Gastrocnemius medialis (tissue), 4 donors: Measurements from ENCODE around the gene GPRC6A. TPM values are rescaled to one million over a fixed set of nuclear protein-coding genes. Genes with fewer than 3 reads are reported as not detected.

Experiments used
- ATAC-seq, 2 donors: fragments of 150-250 bp; one replicate each; pipeline ENCODE4 v1.9.1; 2016
- DNase-seq, 2 donors: peaks; one replicate each; pipeline ENCODE4 v3.0.0-alpha.2; 2019
- H3K27ac ChIP-seq, 4 donors: fragments of 200-600 bp; sonication (generic); 1 replicate in 1 of 4; 2 replicates in 3 of 4; pipeline ENCODE4 v1.5.1; 2016 to 2018; ENCODE audit warnings: mild to moderate bottlenecking in 2 of 4, moderate library complexity in 1 of 4
- H3K27me3 ChIP-seq, 3 donors: fragments of 200-600 bp; sonication (generic) in 2 of 3; 1 replicate in 1 of 3; 2 replicates in 2 of 3; pipeline versions ENCODE4 v1.5.1 to v1.6.0; 2016 to 2019; ENCODE audit warnings: mild to moderate bottlenecking in 1 of 3, moderate library complexity in 1 of 3
- H3K36me3 ChIP-seq, 2 donors: fragments of 200-600 bp; sonication (generic) in 1 of 2; one replicate each; pipeline ENCODE4 v1.5.1; 2017 to 2018
- H3K4me1 ChIP-seq, 2 donors: fragments of 200-600 bp; sonication (generic) in 1 of 2; one replicate each; pipeline ENCODE4 v1.5.1; 2016 to 2017; ENCODE audit warnings: mild to moderate bottlenecking in 2 of 2
- H3K4me3 ChIP-seq, 4 donors: fragments of 200-600 bp; sonication (generic) in 3 of 4; 1 replicate in 1 of 4; 2 replicates in 3 of 4; pipeline ENCODE4 v1.5.1; 2016 to 2019; ENCODE audit warnings: mild to moderate bottlenecking in 2 of 4
- H3K9me3 ChIP-seq, 3 donors: fragments of 200-600 bp; sonication (generic) in 2 of 3; 1 replicate in 1 of 3; 2 replicates in 2 of 3; pipeline ENCODE4 v1.5.1; 2016 to 2019
- POLR2A ChIP-seq, 2 donors: fragments of 450-650 bp; IDR thresholded peaks; one replicate each; pipeline ENCODE4 v1.6.1; 2017; ENCODE audit warnings: antibody characterized with exemption in 2 of 2, mild to moderate bottlenecking in 2 of 2, moderate library complexity in 2 of 2
- in situ Hi-C, 4 donors: fragments of 200-750 bp; cut with MboI; loops; one replicate each; pipeline versions ENCODE4 v1.15.0 to v1.8.0; 2017; ENCODE audit warnings: low sequenced_read_pairs in 4 of 4
- intact Hi-C: fragments of 100-400 bp; cut with DNase I; formaldehyde crosslinking; loops from one replicate; pipeline ENCODE4 v1.15.1; 2023; ENCODE audit warnings: low total_unique reads
- total RNA-seq, 4 donors: library from RNA; depleted of rRNA; stranded (reverse); fragments of >200 nt; gene quantifications; one replicate each; pipeline versions ENCODE4 v1.1.0 to v1.2.3, GENCODE V29; 2016
- TF ChIP-seq, protein P1 (sequence below), 5 experiments: fragments of 450-650 bp in 3 of 5; fragments of 200-600 bp in 2 of 5; sonication (generic) in 2 of 5; IDR thresholded peaks in 4 of 5; conservative IDR thresholded peaks in 1 of 5; 1 replicate in 4 of 5; 2 replicates in 1 of 5; pipeline ENCODE4 v1.5.1; 2016 to 2019; ENCODE audit warnings: antibody characterized with exemption in 5 of 5, mild to moderate bottlenecking in 3 of 5, moderate library complexity in 3 of 5

GPRC6A gene
- total RNA-seq: not detected

DNA sequence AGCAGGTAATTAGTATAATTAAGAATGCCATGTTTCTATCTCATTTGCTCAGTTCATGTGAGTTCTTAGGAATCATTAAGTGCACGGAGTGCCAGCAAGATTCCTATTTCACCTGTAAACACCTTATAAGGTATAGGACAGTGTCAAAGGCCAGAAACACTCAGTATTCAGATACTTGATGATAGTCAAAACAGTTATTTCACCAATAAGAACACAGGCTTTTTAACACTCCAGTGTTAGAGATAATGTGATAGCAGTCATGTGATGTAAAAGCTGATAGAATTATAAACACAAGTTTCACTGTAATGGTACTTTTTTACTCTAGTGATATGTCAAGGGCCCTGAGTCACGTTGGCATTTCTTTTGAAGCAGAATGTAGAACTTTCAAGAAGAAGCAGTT, at the start of gene GPRC6A:
Gene GPRC6A, minus strand, starts transcription at position 101 of the 400 bp plus-strand sequence. Its CDS starts 70 bp downstream, at position 31.
- ATAC-seq (no peak), DNase-seq (no peak)
- Histone ChIP-seq H3K9me3 (no peaks in the 10 kb centered on the region), H3K36me3 (no peaks in the 10 kb centered on the region), H3K27ac (no peak within 1 kb of the TSS), H3K4me1 (no peaks in the 10 kb centered on the region), H3K27me3 (no peaks in the 10 kb centered on the region), H3K4me3 (no peak within 1 kb of the TSS)
- in situ Hi-C loops: no loop called here
- no peak for TF ChIP-seq POLR2A (IDR thresholded peaks at IDR 0.05)
- TF ChIP-seq, protein P1, sequence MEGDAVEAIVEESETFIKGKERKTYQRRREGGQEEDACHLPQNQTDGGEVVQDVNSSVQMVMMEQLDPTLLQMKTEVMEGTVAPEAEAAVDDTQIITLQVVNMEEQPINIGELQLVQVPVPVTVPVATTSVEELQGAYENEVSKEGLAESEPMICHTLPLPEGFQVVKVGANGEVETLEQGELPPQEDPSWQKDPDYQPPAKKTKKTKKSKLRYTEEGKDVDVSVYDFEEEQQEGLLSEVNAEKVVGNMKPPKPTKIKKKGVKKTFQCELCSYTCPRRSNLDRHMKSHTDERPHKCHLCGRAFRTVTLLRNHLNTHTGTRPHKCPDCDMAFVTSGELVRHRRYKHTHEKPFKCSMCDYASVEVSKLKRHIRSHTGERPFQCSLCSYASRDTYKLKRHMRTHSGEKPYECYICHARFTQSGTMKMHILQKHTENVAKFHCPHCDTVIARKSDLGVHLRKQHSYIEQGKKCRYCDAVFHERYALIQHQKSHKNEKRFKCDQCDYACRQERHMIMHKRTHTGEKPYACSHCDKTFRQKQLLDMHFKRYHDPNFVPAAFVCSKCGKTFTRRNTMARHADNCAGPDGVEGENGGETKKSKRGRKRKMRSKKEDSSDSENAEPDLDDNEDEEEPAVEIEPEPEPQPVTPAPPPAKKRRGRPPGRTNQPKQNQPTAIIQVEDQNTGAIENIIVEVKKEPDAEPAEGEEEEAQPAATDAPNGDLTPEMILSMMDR (IDR thresholded peaks at IDR 0.05 in 4 of 5, conservative IDR thresholded peaks at IDR 0.05 in 1 of 5): no peak
- intact Hi-C loops: no loop called here

DNA sequence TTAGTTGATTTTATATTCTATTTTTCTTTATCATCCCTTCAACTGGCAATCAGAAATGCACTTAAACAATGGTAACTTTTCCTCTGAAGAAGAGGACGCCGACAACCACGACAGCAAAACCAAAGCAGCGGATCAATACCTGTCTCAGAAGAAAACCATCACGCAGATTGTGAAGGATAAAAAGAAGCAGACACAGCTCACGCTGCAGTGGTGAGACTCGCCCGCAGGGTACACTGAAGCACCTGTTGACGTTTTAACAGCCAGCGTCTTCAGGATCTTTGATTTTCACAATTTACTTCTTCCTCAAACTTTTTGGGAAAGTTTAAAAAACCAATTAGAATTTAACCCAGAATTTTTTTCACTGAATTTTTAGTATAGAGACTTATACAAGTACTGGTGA, 48.9 kb upstream of the GPRC6A start:
- peaks cover 4 to 5% of the 10 kb centered on the region in 2 donors for H3K4me1 ChIP-seq
- no peak for TF ChIP-seq POLR2A (IDR thresholded peaks at IDR 0.05)
- TF ChIP-seq, protein P1 (IDR thresholded peaks at IDR 0.05 in 4 of 5, conservative IDR thresholded peaks at IDR 0.05 in 1 of 5): no peak
- H3K27ac ChIP-seq: no peak overlapping the region
- peaks cover 30 to 42% (median 30%) of the 10 kb centered on the region in 3 donors for H3K27me3 ChIP-seq
- no peaks in the 10 kb centered on the region for H3K36me3 ChIP-seq
- DNase-seq (no peak), ATAC-seq (no peak)
- peak overlapping the region in 1 of 4 donors; percentile 43 for H3K4me3 ChIP-seq
- no peaks in the 10 kb centered on the region for H3K9me3 ChIP-seq
- in situ Hi-C loops: no loop called here
- intact Hi-C loops: no loop called here

GRCh38 chr6:116876635-116877611, 48.0 kb upstream of the GPRC6A start, which contains the start of gene RFX6:
TSS of gene RFX6 (plus strand) at chr6:116877242. CDS start at chr6:116877276, 34 bp downstream.
- no peak for DNase-seq
- H3K27me3 ChIP-seq: peaks cover 30 to 47% (median 30%) of the 10 kb centered on the region in 3 donors
- in situ Hi-C loops (no loop called here), intact Hi-C loops (no loop called here)
- ATAC-seq: no peak
- peak within 1 kb of the TSS; percentile 12 to 44 (median 38) for H3K4me3 ChIP-seq
- peaks cover 4 to 5% of the 10 kb centered on the region in 2 donors for H3K4me1 ChIP-seq
- no peak for TF ChIP-seq POLR2A (IDR thresholded peaks at IDR 0.05)
- TF ChIP-seq, protein P1 (IDR thresholded peaks at IDR 0.05 in 4 of 5, conservative IDR thresholded peaks at IDR 0.05 in 1 of 5): no peak
- no peak within 1 kb of the TSS for H3K27ac ChIP-seq
- no peaks in the 10 kb centered on the region for H3K9me3 ChIP-seq
- no peaks in the 10 kb centered on the region for H3K36me3 ChIP-seq

- Histone ChIP-seq H3K27me3 (peaks cover 30 to 47% (median 30%) of the 10 kb centered on the region in 3 donors), H3K36me3 (no peaks in the 10 kb centered on the region), H3K4me3 (peak overlapping the region; percentile 8 to 44 (median 38)), H3K27ac (no peak overlapping the region), H3K9me3 (no peaks in the 10 kb centered on the region), H3K4me1 (peaks cover 4 to 5% of the 10 kb centered on the region in 2 donors)
- TF ChIP-seq, protein P1 (IDR thresholded peaks at IDR 0.05 in 4 of 5, conservative IDR thresholded peaks at IDR 0.05 in 1 of 5): no peak
- TF ChIP-seq POLR2A (IDR thresholded peaks at IDR 0.05): no peak
- ATAC-seq: no peak
- no peak for DNase-seq
- in situ Hi-C loops: no loop called here
- intact Hi-C loops: no loop called here
Observed at GRCh38 chr6:116876107-116876506, 47.2 kb upstream of the GPRC6A start.
